ENCODE measurements around the gene SCN5A. TPM values are rescaled to one million over a fixed set of nuclear protein-coding genes. Genes with fewer than 3 reads are reported as not detected.

SCN5A gene
- total and polyA plus RNA-seq, 12 donors = 0.04 to 2.1 (median 0.33) TPM; not detected in 2

- Histone ChIP-seq H3K4me3 (no peak overlapping the region), H3K27ac (no peak overlapping the region), H3K4me1 (replicated peaks in 1 of 2) (no peaks in the 10 kb centered on the region), H3K9me3 (replicated peaks in 1 of 3) (no peaks in the 10 kb centered on the region), H3K36me3 (replicated peaks in 1 of 2) (no peaks in the 10 kb centered on the region), H3K27me3 (no peaks in the 10 kb centered on the region)
- TF ChIP-seq POLR2A (IDR thresholded peaks at IDR 0.05) = no peak
- no peak for TF ChIP-seq CTCF (IDR thresholded peaks at IDR 0.05)
- 84 to 90% (median 87%) methylated on average over 4 to 5 of the region's 5 CpGs for WGBS, 4 donors
- no peak for DNase-seq
- intact Hi-C loops (cut with DNase I) = no loop called here
Observed at GRCh38 chr3:38628835-38629234, 20.7 kb downstream of the SCN5A start.

- no peaks in the 10 kb centered on the region for H3K36me3 ChIP-seq (replicated peaks in 1 of 2)
- no peaks in the 10 kb centered on the region for H3K9me3 ChIP-seq (replicated peaks in 1 of 3)
- no peak overlapping the region for H3K27ac ChIP-seq
- 55 to 100% (median 63%) methylated on average over 1 to 4 of the region's 4 CpGs for WGBS, 4 donors
- H3K4me3 ChIP-seq = no peak overlapping the region
- no peak for TF ChIP-seq CTCF (IDR thresholded peaks at IDR 0.05)
- TF ChIP-seq POLR2A (IDR thresholded peaks at IDR 0.05) = no peak
- no peaks in the 10 kb centered on the region for H3K27me3 ChIP-seq
- DNase-seq = no peak
- no peaks in the 10 kb centered on the region for H3K4me1 ChIP-seq (replicated peaks in 1 of 2)
- intact Hi-C loops (cut with DNase I) = no loop called here
Observed at GRCh38 chr3:38627956-38628355, 21.5 kb downstream of the SCN5A start.

- intact Hi-C loops (cut with DNase I) = no loop called here
- H3K9me3 ChIP-seq (replicated peaks in 1 of 3) = no peaks in the 10 kb centered on the region
- TF ChIP-seq POLR2A (IDR thresholded peaks at IDR 0.05) (no peak), CTCF (IDR thresholded peaks at IDR 0.05) (no peak)
- peak in 1 of 7 donors; percentile 24 for DNase-seq
- 66 to 84% (median 70%) methylated on average over 5 of the region's 5 CpGs for WGBS, 4 donors
- no peaks in the 10 kb centered on the region for H3K27me3 ChIP-seq
- no peak overlapping the region for H3K27ac ChIP-seq
- no peaks in the 10 kb centered on the region for H3K36me3 ChIP-seq (replicated peaks in 1 of 2)
- H3K4me1 ChIP-seq (replicated peaks in 1 of 2) = no peaks in the 10 kb centered on the region
- no peak overlapping the region for H3K4me3 ChIP-seq
Observed at GRCh38 chr3:38626171-38626570, 23.3 kb downstream of the SCN5A start.

- no peak overlapping the region for H3K27ac ChIP-seq
- H3K27me3 ChIP-seq = no peaks in the 10 kb centered on the region
- no peaks in the 10 kb centered on the region for H3K9me3 ChIP-seq (replicated peaks in 1 of 3)
- TF ChIP-seq CTCF (IDR thresholded peaks at IDR 0.05) = no peak
- TF ChIP-seq POLR2A (IDR thresholded peaks at IDR 0.05) = no peak
- no peak for DNase-seq
- H3K4me3 ChIP-seq = no peak overlapping the region
- H3K4me1 ChIP-seq (replicated peaks in 1 of 2) = no peaks in the 10 kb centered on the region
- 70 to 87% (median 83%) methylated on average over 4 to 10 of the region's 10 CpGs for WGBS, 4 donors
- intact Hi-C loops (cut with DNase I) = no loop called here
- H3K36me3 ChIP-seq (replicated peaks in 1 of 2) = no peaks in the 10 kb centered on the region
Observed at GRCh38 chr3:38623539-38623938, 25.9 kb downstream of the SCN5A start.
